Measurements from ENCODE around the gene KCNB1.

KCNB1 gene

GRCh38 chr20:49496553-49497397, 14.3 kb upstream of the KCNB1 start:
- no peak for DNase-seq

- no peak for DNase-seq
Measured at GRCh38 chr20:49496043-49496442, 13.6 kb upstream of the KCNB1 start.

DNA sequence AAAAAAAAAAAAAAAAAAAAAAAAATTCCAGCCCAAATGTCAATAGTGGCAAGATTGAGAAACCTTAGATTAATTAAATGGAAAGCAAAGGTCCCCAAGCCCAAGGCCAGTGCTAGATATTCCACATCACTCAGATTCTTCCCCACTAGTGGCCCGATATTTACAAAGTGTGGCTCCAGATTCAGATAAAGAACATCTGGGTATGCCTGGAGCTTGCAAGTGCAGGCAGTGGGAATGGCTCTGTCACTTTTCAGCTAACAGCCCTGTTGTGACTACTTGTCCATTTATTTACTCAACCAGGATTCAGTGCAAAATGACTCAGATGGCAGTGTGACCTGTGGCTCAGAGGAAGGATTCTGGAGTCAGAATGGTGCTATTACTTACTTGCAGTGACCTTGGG, 8.2 kb upstream of the KCNB1 start:
- DNase-seq, result no peak

DNA sequence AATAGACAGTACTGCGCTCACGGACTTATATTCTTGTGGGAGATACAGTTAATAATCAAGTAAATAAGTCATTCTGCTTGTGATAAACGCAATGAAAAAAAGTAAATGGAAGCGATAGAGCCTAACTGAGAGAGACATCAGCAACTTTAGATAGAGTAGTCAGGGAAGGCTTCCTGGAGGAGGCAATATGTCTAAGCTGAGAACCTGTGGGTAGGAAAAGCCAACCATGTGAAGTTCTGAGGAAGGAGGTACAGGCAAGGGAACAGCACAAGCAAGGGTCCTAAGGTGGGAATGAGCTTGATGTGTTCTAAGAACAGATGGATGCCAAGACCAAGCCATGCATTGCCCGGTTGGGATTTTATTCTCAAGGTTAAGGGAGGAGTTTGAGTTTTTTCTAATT, 7.2 kb upstream of the KCNB1 start:
- no peak for DNase-seq

- no peak for DNase-seq
Measured at GRCh38 chr20:49486064-49486463, 3.6 kb upstream of the KCNB1 start.

- no peak for DNase-seq
Measured at GRCh38 chr20:49485563-49485962, 3.1 kb upstream of the KCNB1 start.

DNA sequence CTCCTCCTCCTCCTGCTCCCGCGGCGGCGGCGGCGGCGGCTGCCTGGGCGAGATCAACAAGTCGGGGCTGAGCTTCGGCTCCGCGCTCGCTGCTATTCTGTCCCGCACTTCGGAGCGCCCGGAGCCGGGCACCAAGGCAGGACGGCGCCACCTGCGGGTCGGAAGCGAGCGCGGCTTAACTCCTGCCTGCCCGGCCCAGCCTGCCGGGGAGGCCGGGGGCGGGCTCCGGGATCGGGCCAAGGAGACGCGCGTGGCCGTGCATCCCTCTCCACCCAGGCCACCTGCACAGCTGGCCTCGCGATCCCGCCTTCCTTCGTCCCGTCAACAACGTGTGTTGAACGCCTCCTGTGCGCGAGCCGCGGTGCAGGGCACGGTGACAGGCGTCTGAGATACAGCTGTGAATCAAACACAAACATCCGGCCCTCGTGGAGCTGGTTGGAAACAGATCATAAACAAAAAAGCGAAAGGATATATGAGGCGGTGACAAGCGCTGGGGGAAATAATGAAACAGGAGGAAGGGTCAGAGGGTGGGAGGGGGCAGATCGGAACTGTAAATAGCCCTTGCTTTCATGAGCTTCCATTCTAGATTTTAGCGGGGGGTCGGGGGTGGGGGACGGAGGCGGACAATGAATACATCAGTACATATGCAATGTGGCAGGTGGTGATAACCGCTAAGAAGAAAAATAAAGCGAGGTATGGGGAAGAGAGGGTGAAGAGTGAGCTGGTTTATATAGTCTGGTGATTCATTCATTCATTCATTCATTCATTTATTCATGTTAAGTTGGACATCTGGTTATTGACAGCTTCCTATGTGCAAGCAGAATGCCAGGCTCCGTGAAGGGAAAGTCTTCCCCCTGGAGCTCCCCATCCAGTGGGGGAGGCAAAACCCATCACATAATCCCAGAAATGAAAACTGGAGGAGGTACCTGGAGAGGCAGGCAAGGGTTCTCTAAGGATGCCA, 2.0 kb upstream of the KCNB1 start:
- peak; percentile 33 for DNase-seq

GRCh38 chr20:49483696-49484123, 1.2 kb upstream of the KCNB1 start:
- DNase-seq, result no peak

- no peak for DNase-seq
Measured at GRCh38 chr20:49483018-49483695, 689 bp upstream of the KCNB1 start.

- DNase-seq, result no peak
Measured at GRCh38 chr20:49482173-49482572, 295 bp downstream of the KCNB1 start.

DNA sequence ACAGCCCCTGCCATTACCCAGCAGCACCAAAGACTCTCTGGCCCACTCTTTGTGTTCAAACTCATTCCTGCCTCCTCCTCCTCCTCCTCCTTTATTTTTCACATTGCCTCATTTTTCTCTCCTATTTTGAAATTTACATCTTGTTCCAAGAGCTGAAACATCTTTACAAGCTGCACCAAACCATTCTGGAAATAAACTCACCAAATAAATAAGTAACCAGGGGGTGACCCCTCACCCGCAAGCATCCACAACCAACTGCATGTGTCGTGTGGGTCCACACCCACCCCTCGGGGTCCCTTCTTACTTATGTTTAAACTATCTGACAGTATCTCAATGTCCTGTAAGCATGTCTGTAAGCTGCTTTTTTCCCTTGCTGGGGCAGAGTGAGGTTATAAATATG, 1.4 kb downstream of the KCNB1 start:
- DNase-seq, result no peak

- DNase-seq, result no peak
Measured at GRCh38 chr20:49480236-49480635, 2.2 kb downstream of the KCNB1 start.

GRCh38 chr20:49479785-49480184, 2.7 kb downstream of the KCNB1 start:
- DNase-seq, result no peak

DNA sequence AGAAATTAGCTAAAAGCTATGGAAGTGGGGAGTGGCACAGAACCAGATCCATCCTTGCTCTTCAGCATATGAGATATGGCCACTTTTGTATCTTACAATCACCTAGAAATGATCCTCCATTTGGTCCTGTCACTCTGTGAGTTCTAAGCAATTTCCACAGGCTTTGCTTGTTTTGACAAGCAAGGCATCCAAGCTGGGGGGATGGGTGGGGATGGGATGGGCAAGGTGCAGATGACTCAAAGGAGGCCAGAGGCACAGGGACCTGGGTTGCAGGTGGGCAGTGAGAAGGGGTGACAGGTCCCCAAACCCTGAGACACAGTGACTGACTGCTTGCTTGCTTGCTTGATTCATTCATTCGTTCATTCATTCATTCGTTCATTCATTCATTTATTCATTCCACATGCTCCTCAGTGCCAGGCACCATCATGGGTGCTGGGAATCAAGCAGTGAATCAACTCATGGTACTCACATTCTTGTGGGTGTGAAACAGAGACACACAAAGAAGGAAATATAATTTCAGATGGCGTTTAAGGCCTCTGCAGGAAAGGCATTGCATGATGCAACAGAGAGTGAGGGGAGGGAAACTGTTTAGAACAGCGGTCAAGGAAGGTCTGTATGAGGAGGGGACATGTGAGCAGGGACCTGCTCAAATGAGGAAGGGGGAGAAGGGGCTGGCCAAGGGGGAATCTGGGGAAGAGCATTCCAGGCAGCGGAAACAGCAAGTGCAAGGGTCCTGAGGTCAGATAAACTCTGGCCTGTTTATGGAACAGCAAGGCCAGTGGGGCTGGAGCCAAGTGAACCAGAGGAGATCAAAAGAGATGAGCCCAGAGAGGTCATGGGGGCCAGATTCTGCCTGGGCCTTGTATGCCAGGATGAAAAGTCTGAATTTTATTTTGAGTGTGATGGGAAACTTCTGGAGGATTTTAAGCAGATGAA, 3.4 kb downstream of the KCNB1 start:
- no peak for DNase-seq

GRCh38 chr20:49478266-49478665, 4.2 kb downstream of the KCNB1 start:
- no peak for DNase-seq

- DNase-seq, result no peak
Measured at GRCh38 chr20:49477200-49477599, 5.3 kb downstream of the KCNB1 start.

GRCh38 chr20:49476016-49476355, 6.5 kb downstream of the KCNB1 start:
- no peak for DNase-seq

GRCh38 chr20:49475292-49476015, 7.0 kb downstream of the KCNB1 start:
- no peak for DNase-seq

DNA sequence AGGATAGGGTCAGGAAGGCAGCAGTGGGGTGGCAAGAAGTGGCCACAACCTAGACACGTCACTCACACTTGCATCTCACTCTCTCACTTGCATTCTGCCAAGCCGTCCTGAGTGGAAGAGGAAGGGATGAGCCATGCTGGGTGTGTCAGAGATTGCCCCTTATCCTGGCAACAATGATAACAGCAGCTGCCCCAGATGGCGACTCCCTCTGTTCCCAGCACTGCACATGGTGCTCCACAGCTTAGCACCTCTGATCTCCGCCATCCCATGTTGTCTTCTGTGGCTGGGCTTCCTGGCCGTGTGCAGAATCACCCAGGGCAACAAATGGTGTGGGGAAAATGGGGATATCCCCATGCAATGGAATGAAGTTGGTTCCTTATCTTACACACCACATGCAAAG, 11.1 kb downstream of the KCNB1 start:
- DNase-seq, result no peak

DNA sequence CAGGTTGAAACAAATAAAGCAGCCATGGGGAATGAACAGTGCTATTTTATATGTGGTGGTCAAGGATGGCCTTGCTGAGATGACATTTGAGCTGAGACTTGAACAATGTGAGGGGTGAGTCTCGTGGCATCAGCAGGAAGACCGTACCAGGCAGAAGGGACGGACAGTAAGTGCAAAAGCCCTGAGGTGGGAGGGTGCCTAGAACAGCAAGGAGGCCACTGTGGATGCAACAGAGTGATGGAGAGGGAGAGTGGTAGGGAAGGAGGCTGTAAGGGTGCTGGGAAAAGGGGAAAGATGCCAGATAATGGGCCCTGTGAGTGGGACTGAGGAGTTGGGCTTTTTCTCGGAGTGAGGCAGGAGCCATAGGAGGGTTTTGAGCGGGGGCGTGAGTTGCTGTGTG, 11.5 kb downstream of the KCNB1 start:
- DNase-seq, result no peak

- no peak for DNase-seq
Measured at GRCh38 chr20:49469060-49469459, 13.4 kb downstream of the KCNB1 start.

DNA sequence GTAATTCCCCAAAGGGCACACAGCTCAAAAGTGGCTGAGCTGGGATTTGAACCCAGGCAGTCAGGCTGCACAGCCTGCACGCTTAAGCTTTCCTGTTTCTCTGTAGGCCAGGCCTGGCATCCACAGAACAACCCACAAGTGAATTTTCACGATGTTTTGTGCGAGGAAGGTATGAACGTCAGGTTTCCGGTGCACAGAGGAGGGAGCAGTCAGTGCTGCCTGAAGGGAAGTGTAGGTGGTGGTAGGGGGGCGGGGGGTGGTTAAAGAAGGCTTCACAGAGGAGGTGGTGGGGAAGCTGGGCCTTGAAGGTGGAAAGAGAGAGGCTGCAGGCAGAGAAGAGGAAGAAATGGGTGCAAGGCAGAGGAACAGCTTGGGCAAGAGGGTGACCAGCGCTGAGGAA, 14.1 kb downstream of the KCNB1 start:
- DNase-seq, result no peak

All from activated gamma-delta T cell treated with Interleukin-2 at 50 U/mL for 16 hours (primary cell).